ENCODE measurements around the gene PPCDC. TPM values are rescaled to one million over a fixed set of nuclear protein-coding genes. Genes with fewer than 3 reads are reported as not detected.
A peak's percentile ranks its signal among the peaks of the same experiment; 100 is the strongest.

Gene PPCDC
- total RNA-seq, 2 experiments from 2014 or later = 16.3 to 18.8 TPM

- Mint-ChIP-seq H3K27me3 (peaks cover 23% of the 10 kb centered on the region), H3K9me3 (no peaks in the 10 kb centered on the region), H3K27ac (no peak overlapping the region), H3K4me3 (no peak overlapping the region), H3K36me3 (no peaks in the 10 kb centered on the region), H3K4me1 (ENCODE audit: low read depth) (peaks cover 10% of the 10 kb centered on the region)
- DNase-seq = no peak
- ChIA-PET POLR2A (interaction anchor here (1.1 kb wide), 1 partner anchor 29 kb away, joined by 4 read pairs; the partner anchor contains the start of gene PPCDC), CTCF (interaction anchor here (1.1 to 2.2 kb wide), 7 partner anchors 17 to 363 kb away, joined by 3 to 6 read pairs (median 4); partner anchors contain the start of genes C15orf39 and RPP25)
- intact Hi-C loops (cut with micrococcal nuclease) = no loop called here
Measured at GRCh38 chr15:74994685-74995084, 28.7 kb upstream of the PPCDC start.

GRCh38 chr15:74995182-74995778 lies 28.1 kb upstream of the PPCDC start, which contains the start of gene SCAMP5:
Gene SCAMP5 (plus strand): TSS chr15:74995563. CDS start chr15:75011840, 16,277 bp downstream.
- no peaks in the 10 kb centered on the region for H3K9me3 Mint-ChIP-seq
- intact Hi-C loops (cut with micrococcal nuclease) = no loop called here
- ChIA-PET CTCF (interaction anchor here (1.1 to 2.2 kb wide), 8 partner anchors 12 to 363 kb away, joined by 3 to 6 read pairs (median 4); partner anchors contain the start of genes C15orf39 and RPP25), POLR2A (interaction anchor here (0.6 to 1.1 kb wide), 2 partner anchors 28 to 105 kb away, joined by 3 to 4 read pairs; partner anchors contain the start of genes MPI and PPCDC)
- peaks cover 24% of the 10 kb centered on the region for H3K27me3 Mint-ChIP-seq
- peaks cover 10% of the 10 kb centered on the region for H3K4me1 Mint-ChIP-seq (ENCODE audit: low read depth)
- H3K27ac Mint-ChIP-seq = no peak within 1 kb of the TSS
- DNase-seq = peak; percentile 94
- H3K4me3 Mint-ChIP-seq = peak within 1 kb of the TSS; percentile 58
- no peaks in the 10 kb centered on the region for H3K36me3 Mint-ChIP-seq

- ChIA-PET CTCF (interaction anchor here (1.2 to 2.2 kb wide), 6 partner anchors 12 to 94 kb away, joined by 3 to 6 read pairs (median 4); partner anchors contain the start of gene RPP25), POLR2A (interaction anchor here (0.6 kb wide), 1 partner anchor 106 kb away, joined by 3 read pairs; the partner anchor contains the start of gene MPI)
- Mint-ChIP-seq H3K27me3 (peaks cover 26% of the 10 kb centered on the region), H3K9me3 (no peaks in the 10 kb centered on the region), H3K4me1 (ENCODE audit: low read depth) (peaks cover 10% of the 10 kb centered on the region), H3K36me3 (no peaks in the 10 kb centered on the region), H3K4me3 (peak overlapping the region; percentile 58), H3K27ac (no peak overlapping the region)
- DNase-seq = no peak
- intact Hi-C loops (cut with micrococcal nuclease) = no loop called here
Measured at GRCh38 chr15:74995779-74996765, 27.3 kb upstream of the PPCDC start.

- Mint-ChIP-seq H3K9me3 (no peaks in the 10 kb centered on the region), H3K4me1 (ENCODE audit: low read depth) (peaks cover 10% of the 10 kb centered on the region), H3K36me3 (no peaks in the 10 kb centered on the region), H3K27ac (no peak overlapping the region), H3K4me3 (no peak overlapping the region), H3K27me3 (peaks cover 26% of the 10 kb centered on the region)
- ChIA-PET POLR2A (no interaction called here), CTCF (no interaction called here)
- no peak for DNase-seq
- intact Hi-C loops (cut with micrococcal nuclease) = no loop called here
Measured at GRCh38 chr15:74997141-74997540, 26.2 kb upstream of the PPCDC start.

GRCh38 chr15:74997543-74997942 lies 25.8 kb upstream of the PPCDC start:
- POLR2A ChIA-PET = no interaction called here
- no peak for DNase-seq
- CTCF ChIA-PET = no interaction called here
- Mint-ChIP-seq H3K4me3 (no peak overlapping the region), H3K27ac (no peak overlapping the region), H3K36me3 (no peaks in the 10 kb centered on the region), H3K9me3 (no peaks in the 10 kb centered on the region), H3K27me3 (peaks cover 26% of the 10 kb centered on the region), H3K4me1 (ENCODE audit: low read depth) (peaks cover 10% of the 10 kb centered on the region)
- intact Hi-C loops (cut with micrococcal nuclease) = no loop called here

GRCh38 chr15:75001310-75001709 lies 22.1 kb upstream of the PPCDC start:
- Mint-ChIP-seq H3K4me1 (ENCODE audit: low read depth) (peaks cover 2% of the 10 kb centered on the region), H3K27ac (no peak overlapping the region), H3K9me3 (no peaks in the 10 kb centered on the region), H3K27me3 (peaks cover 24% of the 10 kb centered on the region), H3K4me3 (no peak overlapping the region), H3K36me3 (no peaks in the 10 kb centered on the region)
- ChIA-PET POLR2A (interaction anchor here (0.6 kb wide), 1 partner anchor 41 kb away, joined by 3 read pairs; no protein-coding TSS in a partner anchor), CTCF (no interaction called here)
- intact Hi-C loops (cut with micrococcal nuclease) = no loop called here
- no peak for DNase-seq

GRCh38 chr15:75002398-75002797 lies 21.0 kb upstream of the PPCDC start:
- Mint-ChIP-seq H3K9me3 (no peaks in the 10 kb centered on the region), H3K27me3 (peaks cover 16% of the 10 kb centered on the region), H3K4me1 (ENCODE audit: low read depth) (no peaks in the 10 kb centered on the region), H3K36me3 (no peaks in the 10 kb centered on the region), H3K27ac (no peak overlapping the region), H3K4me3 (no peak overlapping the region)
- no peak for DNase-seq
- intact Hi-C loops (cut with micrococcal nuclease) = no loop called here
- CTCF ChIA-PET = no interaction called here
- POLR2A ChIA-PET = no interaction called here

GRCh38 chr15:75007216-75007615 lies 16.2 kb upstream of the PPCDC start:
- ChIA-PET CTCF (interaction anchor here (1.2 kb wide), 1 partner anchor 11 kb away, joined by 3 read pairs; no protein-coding TSS in a partner anchor), POLR2A (no interaction called here)
- peaks cover 2% of the 10 kb centered on the region for H3K4me1 Mint-ChIP-seq (ENCODE audit: low read depth)
- intact Hi-C loops (cut with micrococcal nuclease) = no loop called here
- no peak for DNase-seq
- H3K27me3 Mint-ChIP-seq = peaks cover 5% of the 10 kb centered on the region
- no peaks in the 10 kb centered on the region for H3K9me3 Mint-ChIP-seq
- no peaks in the 10 kb centered on the region for H3K36me3 Mint-ChIP-seq
- no peak overlapping the region for H3K4me3 Mint-ChIP-seq
- no peak overlapping the region for H3K27ac Mint-ChIP-seq

- Mint-ChIP-seq H3K4me1 (ENCODE audit: low read depth) (peaks cover 2% of the 10 kb centered on the region), H3K27ac (no peak overlapping the region), H3K36me3 (no peaks in the 10 kb centered on the region), H3K27me3 (peaks cover 5% of the 10 kb centered on the region), H3K4me3 (no peak overlapping the region), H3K9me3 (no peaks in the 10 kb centered on the region)
- ChIA-PET POLR2A (no interaction called here), CTCF (interaction anchor here (1.2 kb wide), 1 partner anchor 12 kb away, joined by 3 read pairs; no protein-coding TSS in a partner anchor)
- no peak for DNase-seq
- intact Hi-C loops (cut with micrococcal nuclease) = no loop called here
Measured at GRCh38 chr15:75008221-75008625, 15.2 kb upstream of the PPCDC start.

- no peak for DNase-seq
- H3K36me3 Mint-ChIP-seq = no peaks in the 10 kb centered on the region
- peaks cover 2% of the 10 kb centered on the region for H3K4me1 Mint-ChIP-seq (ENCODE audit: low read depth)
- CTCF ChIA-PET = no interaction called here
- intact Hi-C loops (cut with micrococcal nuclease) = no loop called here
- peaks cover 5% of the 10 kb centered on the region for H3K27me3 Mint-ChIP-seq
- no peaks in the 10 kb centered on the region for H3K9me3 Mint-ChIP-seq
- H3K4me3 Mint-ChIP-seq = no peak overlapping the region
- POLR2A ChIA-PET = no interaction called here
- no peak overlapping the region for H3K27ac Mint-ChIP-seq
Measured at GRCh38 chr15:75008629-75009326, 14.6 kb upstream of the PPCDC start.

- DNase-seq = no peak
- Mint-ChIP-seq H3K4me1 (ENCODE audit: low read depth) (no peaks in the 10 kb centered on the region), H3K36me3 (no peaks in the 10 kb centered on the region), H3K9me3 (no peaks in the 10 kb centered on the region), H3K27ac (no peak overlapping the region), H3K27me3 (no peaks in the 10 kb centered on the region), H3K4me3 (no peak overlapping the region)
- ChIA-PET POLR2A (no interaction called here), CTCF (no interaction called here)
- intact Hi-C loops (cut with micrococcal nuclease) = no loop called here
Measured at GRCh38 chr15:75016431-75016830, 7.0 kb upstream of the PPCDC start.
